ENCODE results near the gene C1orf226. TPM values are rescaled to one million over a fixed set of nuclear protein-coding genes. Genes with fewer than 3 reads are reported as not detected.

C1orf226 gene
- total RNA-seq, 6 experiments from 2014 or later = 6.5 to 45.3 (median 28.4) TPM

- no peak overlapping the region for H3K4me3 ChIP-seq
- H3K4me1 ChIP-seq = peaks cover 0 to 74% (median 38%) of the 10 kb centered on the region in 4 donors
- peak overlapping the region in 2 of 3 donors; percentile 93 to 94 for H3K27ac ChIP-seq
- WGBS (ENCODE audit: insufficient coverage, low coverage, low lambda C conversion rate, missing lambda C conversion rate) = 78% methylated on average over 2 of the region's 4 CpGs
- DNase-seq (peak in 1 of 3 donors; percentile 23), ATAC-seq (no peak)
- no peak for TF ChIP-seq POLR2A (IDR thresholded peaks at IDR 0.05)
- H3K36me3 ChIP-seq = peaks cover 0 to 8% (median 2%) of the 10 kb centered on the region in 4 donors
- no peaks in the 10 kb centered on the region for H3K9me3 ChIP-seq
- H3K27me3 ChIP-seq = no peaks in the 10 kb centered on the region
- intact Hi-C loops (cut with DNase I) = no loop called here
These were observed 13.1 kb upstream of the C1orf226 start for GRCh38 chr1:162368451-162368850.

GRCh38 chr1:162369571-162369970 lies 12.0 kb upstream of the C1orf226 start:
- no peak overlapping the region for H3K4me3 ChIP-seq
- TF ChIP-seq CTCF (IDR thresholded peaks at IDR 0.05) = no peak
- TF ChIP-seq POLR2A (IDR thresholded peaks at IDR 0.05) = no peak
- peak in 1 of 3 donors; percentile 50 for DNase-seq
- H3K36me3 ChIP-seq = peaks cover 0 to 8% (median 2%) of the 10 kb centered on the region in 4 donors
- no peaks in the 10 kb centered on the region for H3K27me3 ChIP-seq
- peaks cover 0 to 65% (median 34%) of the 10 kb centered on the region in 4 donors for H3K4me1 ChIP-seq
- no peaks in the 10 kb centered on the region for H3K9me3 ChIP-seq
- WGBS (ENCODE audit: insufficient coverage, low coverage, low lambda C conversion rate, missing lambda C conversion rate) = 79% methylated on average over 5 of the region's 7 CpGs
- ATAC-seq = no peak
- H3K27ac ChIP-seq = peak overlapping the region in 2 of 3 donors; percentile 93 to 94
- intact Hi-C loops (cut with DNase I) = no loop called here

- no peak for DNase-seq
- Histone ChIP-seq H3K9me3 (no peaks in the 10 kb centered on the region), H3K4me3 (no peak overlapping the region), H3K27ac (peak overlapping the region; percentile 28 to 94 (median 93)), H3K27me3 (no peaks in the 10 kb centered on the region), H3K4me1 (peaks cover 0 to 59% (median 31%) of the 10 kb centered on the region in 4 donors), H3K36me3 (peaks cover 0 to 8% (median 2%) of the 10 kb centered on the region in 4 donors)
- intact Hi-C loops (cut with DNase I) = no loop called here
- WGBS (ENCODE audit: insufficient coverage, low coverage, low lambda C conversion rate, missing lambda C conversion rate) = 92% methylated on average over 1 of the region's 1 CpG
- ATAC-seq = no peak
- no peak for TF ChIP-seq POLR2A (IDR thresholded peaks at IDR 0.05)
- no peak for TF ChIP-seq CTCF (IDR thresholded peaks at IDR 0.05)
These were observed 11.4 kb upstream of the C1orf226 start for GRCh38 chr1:162370161-162370560.

- Histone ChIP-seq H3K4me3 (no peak overlapping the region), H3K4me1 (peaks cover 0 to 55% (median 29%) of the 10 kb centered on the region in 4 donors), H3K27ac (peak overlapping the region; percentile 28 to 94 (median 93)), H3K36me3 (peaks cover 0 to 8% (median 2%) of the 10 kb centered on the region in 4 donors), H3K9me3 (no peaks in the 10 kb centered on the region), H3K27me3 (no peaks in the 10 kb centered on the region)
- TF ChIP-seq POLR2A (IDR thresholded peaks at IDR 0.05) (no peak), CTCF (IDR thresholded peaks at IDR 0.05) (no peak)
- DNase-seq = no peak
- WGBS (ENCODE audit: insufficient coverage, low coverage, low lambda C conversion rate, missing lambda C conversion rate) = 97% methylated on average over 3 of the region's 3 CpGs
- no peak for ATAC-seq
- intact Hi-C loops (cut with DNase I) = no loop called here
These were observed 10.8 kb upstream of the C1orf226 start for GRCh38 chr1:162370721-162371120.

GRCh38 chr1:162371611-162372010 lies 9.9 kb upstream of the C1orf226 start:
- H3K36me3 ChIP-seq = peaks cover 0 to 8% (median 2%) of the 10 kb centered on the region in 4 donors
- no peak overlapping the region for H3K4me3 ChIP-seq
- ATAC-seq (peak in 1 of 4 donors; percentile 2), DNase-seq (no peak)
- intact Hi-C loops (cut with DNase I) = no loop called here
- H3K27me3 ChIP-seq = no peaks in the 10 kb centered on the region
- H3K4me1 ChIP-seq = peaks cover 0 to 47% (median 25%) of the 10 kb centered on the region in 4 donors
- H3K27ac ChIP-seq = peak overlapping the region; percentile 83 to 94 (median 93)
- no peaks in the 10 kb centered on the region for H3K9me3 ChIP-seq
- TF ChIP-seq CTCF (IDR thresholded peaks at IDR 0.05) (no peak), POLR2A (IDR thresholded peaks at IDR 0.05) (no peak)
- 78% methylated on average over 3 of the region's 6 CpGs for WGBS (ENCODE audit: insufficient coverage, low coverage, low lambda C conversion rate, missing lambda C conversion rate)
